ELF-1 (cell line): ENCODE results near the gene ACD.
"Not testable (repeated sequence)": the region's sequence is repeated elsewhere in the genome, so short reads cannot be mapped to it uniquely, and the experiment has no call there.

Source experiments
- DNase-seq: peaks from one replicate; pipeline ENCODE4 v3.0.0-alpha.2; 2016; ENCODE audit warnings: low read depth, low spot score

Gene ACD

DNA sequence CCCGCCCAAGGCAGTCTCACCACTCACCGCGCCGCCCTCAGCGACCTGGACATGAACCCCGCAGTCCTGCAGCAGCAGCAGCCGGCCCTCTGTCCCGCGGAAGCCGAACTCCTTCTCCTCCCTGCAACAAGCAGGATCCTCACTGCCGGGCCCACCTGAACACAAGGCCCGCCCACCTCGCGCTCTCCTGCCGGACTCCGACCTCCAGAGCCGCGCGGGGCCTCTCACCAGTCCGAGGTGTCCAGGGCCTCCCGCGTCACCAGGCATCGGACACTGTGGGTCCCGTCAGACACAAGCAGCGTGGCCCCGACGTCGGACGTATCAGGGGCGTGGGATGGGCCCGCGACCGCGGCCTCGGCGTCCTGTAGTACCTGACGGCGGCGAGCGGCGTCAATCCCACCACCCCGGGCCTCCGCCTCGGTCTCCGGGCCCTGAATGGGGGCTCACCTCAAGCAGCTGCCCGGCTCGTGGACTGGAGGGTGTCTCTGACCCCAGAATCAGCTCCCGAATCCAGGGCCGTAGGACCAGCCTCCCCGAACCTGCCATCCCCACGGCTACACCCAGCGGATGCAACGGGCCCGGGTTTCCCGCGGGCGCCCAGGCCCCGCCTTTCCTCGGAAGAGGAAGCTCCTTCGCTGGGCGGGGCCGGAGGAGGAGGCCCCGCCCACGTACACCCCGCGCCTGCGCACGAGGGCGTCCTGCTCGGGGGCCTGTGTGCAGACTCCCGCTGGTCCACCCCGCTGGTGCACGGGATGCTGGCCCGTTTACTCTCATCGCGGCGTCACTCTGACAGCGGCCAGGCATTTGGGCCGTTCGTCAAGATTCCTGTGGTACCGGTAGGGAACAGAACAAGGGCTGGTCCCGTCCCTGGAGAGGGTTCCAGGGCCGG lies at the start of gene ACD:
Gene ACD, minus strand, starts transcription at position 586 of the 889 bp plus-strand sequence. Its CDS starts 40 bp downstream, at position 546.
- DNase-seq = peak; percentile 95

DNA sequence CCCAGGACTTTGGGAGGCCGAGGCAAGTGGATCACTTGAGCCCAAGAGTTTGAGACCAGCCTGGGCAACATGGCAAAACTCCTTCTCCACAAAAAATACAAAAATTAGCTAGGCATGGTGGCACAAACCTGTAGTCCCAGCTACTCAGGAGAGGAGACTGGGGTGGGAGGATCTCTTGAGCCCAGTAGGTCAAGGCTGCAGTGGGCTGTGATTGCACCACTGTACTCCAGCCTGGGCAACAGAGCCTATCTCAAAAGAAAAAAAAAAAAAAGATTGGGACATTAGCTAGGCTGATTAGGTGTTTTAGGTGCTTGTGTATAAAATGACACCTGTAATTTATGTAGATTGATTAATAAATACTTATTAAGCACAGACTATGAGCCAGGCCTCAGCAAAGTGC lies 49.0 kb upstream of the ACD start:
- no peak for DNase-seq

DNA sequence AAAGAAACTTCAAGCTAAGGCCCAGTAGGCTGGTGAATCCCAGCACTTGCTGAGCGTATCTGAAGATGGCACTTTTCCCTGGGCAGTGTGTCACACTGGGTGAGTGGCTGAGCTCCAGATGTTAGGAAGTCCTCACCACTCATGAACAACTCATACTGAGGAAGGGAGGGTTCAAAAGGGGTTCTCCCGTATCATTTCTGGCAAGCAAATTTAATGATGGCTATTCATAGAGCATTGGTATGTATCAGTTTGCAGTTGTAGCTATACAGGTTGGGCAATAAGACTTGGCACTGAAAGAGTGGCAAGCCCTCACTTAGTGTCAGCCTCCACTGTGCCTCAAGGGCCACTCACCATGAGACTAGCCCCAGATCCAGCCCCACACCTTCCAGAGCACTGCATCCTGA lies 48.3 kb upstream of the ACD start:
- no peak for DNase-seq

DNA sequence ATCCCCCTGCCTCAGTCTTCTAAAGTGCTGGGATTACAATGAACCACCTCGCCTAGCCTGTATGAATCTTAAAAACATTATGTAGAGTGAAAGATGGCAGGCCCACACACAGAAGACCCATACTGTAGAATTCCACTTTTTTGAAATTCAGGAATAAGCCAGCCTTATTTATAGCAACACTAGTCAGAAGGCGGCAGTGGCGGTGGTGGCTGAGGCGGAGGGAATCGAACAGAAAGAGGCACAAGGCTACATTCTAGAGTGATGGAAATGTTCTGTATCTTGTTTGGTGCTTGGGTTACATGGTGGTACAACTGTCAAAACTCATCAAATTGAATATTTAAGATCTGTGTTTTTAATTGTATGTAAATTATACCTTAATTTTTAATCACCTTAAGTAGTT lies 47.7 kb upstream of the ACD start:
- no peak for DNase-seq

DNA sequence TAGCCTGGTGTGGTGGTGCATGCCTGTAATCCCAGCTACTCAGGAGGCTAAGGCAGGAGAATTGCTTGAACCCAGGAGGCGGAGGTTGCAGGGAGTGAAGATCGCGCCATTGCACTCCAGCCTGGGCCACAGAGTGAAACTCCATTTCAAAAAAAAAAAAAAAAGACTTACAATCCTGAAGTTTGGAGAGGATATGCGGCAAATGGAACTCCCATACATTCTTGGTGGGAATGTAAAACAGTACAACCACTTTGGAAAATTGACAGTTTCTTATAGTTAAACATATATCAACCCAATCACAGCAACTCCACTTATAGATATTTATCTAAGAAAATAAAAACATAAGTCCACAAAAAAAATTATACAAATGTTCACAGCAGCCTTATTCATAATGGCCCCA lies 47.1 kb upstream of the ACD start:
- no peak for DNase-seq

DNA sequence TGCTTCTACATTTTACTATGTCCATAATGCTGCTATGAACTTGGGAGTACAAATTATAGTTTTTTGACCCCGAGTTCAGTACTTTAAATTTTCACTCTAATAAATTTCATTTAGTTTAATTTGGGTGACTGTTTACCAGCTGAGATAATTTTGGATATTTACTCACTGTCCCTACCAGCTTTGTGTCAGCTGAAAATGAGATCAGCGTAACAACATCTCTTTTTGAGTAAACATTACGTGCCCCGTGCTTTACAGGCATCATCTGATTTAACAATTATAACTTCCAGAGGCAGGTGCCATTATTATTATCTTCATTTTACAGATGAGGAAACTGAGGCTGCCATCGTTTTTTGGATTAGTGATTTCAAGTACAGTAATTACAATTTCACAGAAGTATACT lies 44.0 kb upstream of the ACD start:
- DNase-seq = no peak

DNA sequence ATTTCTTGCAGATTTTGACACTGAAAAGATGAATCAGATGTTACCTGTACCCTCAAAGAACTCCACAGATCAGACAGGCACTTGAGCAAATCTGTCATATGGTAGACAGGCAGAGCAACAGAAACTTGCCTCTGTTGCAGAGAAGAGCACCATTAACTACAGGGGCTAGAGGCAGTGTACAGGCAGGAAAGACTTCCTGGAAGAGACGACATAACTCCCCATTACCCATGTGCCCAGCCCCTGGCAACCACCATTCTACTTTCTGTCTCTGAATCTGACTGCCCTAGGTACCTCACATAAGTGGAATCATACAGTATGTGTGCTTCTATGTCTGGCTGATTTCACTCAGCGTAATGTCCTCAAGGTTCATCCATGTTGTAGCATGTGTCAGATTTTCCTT lies 43.6 kb upstream of the ACD start:
- DNase-seq = no peak

DNA sequence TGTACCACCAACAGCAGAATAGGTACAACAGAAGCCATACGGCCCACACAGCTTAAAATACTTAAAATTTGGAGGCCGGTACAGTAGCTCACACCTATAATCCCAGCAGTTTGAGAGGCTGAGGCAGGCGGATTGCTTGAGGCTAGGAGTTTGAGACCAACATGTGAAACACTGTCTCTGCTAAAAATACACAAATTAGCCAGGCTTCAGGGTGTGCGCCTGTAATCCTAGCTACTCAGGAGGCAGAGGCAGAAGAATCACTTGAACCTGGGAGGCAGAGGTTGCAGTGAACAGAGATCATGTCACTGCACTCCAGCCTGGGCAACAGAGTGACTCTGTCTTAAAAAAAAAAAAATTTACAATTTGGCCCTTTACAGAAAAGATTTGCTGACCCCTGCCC lies 42.1 kb upstream of the ACD start:
- peak; percentile 6 for DNase-seq

DNA sequence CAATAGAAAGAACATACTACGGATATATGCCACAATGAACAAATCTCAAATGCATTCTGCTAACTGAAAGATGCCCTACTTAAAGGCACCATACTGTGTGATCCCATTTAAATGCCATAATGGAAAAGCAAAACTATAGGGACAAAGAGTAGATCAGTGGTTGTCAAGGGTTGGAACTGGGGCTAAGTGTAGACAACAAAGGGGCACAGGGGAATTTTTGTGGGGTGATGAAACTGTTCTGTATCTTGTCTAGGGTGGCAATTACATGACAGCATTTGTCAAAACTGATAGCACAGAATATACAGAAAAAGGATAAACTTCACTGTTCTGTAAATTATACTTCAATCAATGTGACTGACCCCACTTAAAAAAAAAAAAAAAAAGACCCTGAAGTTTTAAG lies 41.4 kb upstream of the ACD start:
- DNase-seq = no peak

DNA sequence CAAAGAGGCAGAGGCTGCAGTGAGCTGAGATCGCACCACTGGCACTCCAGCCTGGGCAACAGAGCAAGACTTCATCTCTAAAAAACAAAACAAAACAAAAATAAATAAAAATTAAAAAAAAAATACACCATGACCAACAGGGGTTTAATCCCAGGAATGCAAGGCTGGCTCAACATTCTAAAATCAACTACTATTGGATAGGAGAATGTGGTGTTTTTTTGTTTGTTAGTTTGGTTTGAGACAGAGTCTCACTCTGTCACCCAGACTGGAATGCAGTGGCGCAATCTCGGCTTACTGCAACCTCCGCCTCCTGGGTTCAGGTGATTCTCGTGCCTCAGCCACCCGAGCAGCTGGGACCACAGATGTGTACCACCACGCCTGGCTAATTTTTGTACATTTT lies 39.2 kb upstream of the ACD start:
- DNase-seq = no peak

DNA sequence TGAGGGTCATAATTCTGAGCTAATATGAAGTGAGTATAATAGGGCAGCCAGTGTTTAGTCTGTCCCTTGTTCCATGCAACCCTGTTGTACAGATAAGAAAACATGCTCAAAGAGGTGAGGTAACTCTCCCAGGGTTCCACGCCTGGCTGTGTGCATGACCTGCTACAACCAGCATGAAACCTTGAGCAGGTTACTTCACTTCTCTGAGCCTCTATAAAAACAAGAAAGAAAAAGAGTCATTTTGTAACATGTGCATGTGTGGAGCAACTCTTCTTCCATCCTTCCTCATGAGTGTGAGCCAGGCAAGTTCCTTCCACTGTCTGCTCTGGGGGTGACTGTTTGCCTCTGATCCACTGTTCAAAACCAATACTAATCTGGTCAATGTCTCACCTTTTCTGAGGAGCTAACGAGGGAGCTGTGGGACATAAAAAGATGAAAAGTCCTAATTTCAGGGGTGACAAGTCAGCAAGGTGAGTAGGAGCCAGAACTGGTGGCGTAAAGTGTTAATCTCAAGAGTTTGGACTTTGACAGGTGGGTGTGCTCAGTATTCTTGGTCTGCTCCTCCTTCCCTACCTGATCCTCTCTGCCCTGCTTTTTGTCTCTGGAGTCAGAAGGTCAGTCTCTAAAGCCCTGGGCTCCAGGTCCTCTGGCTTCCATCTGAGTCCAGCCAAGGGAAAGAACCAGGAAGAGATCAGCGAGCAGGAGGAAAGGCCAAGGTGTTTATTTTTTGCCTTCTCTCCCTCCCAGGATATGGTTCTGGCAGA lies 37.5 kb upstream of the ACD start:
- DNase-seq = no peak

DNA sequence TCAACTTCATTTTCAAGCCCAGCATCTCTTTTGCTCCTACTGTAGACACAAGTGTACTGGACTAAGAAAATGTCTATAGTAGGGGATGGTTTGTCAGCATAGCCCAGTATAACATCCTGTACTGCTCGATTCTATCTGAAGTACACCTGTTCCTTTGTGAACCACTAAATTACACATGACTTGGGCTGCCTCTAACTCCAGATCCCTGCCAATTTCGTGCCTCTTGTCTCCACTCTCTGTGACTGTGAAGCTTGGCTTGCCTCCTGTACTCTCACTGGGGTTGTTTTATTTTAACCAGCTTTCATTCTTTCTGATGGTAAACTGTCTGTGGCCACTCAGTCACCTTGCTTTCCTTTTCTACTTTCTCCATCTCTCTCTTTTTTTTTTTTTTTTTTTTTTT lies 34.6 kb upstream of the ACD start:
- DNase-seq = no peak

DNA sequence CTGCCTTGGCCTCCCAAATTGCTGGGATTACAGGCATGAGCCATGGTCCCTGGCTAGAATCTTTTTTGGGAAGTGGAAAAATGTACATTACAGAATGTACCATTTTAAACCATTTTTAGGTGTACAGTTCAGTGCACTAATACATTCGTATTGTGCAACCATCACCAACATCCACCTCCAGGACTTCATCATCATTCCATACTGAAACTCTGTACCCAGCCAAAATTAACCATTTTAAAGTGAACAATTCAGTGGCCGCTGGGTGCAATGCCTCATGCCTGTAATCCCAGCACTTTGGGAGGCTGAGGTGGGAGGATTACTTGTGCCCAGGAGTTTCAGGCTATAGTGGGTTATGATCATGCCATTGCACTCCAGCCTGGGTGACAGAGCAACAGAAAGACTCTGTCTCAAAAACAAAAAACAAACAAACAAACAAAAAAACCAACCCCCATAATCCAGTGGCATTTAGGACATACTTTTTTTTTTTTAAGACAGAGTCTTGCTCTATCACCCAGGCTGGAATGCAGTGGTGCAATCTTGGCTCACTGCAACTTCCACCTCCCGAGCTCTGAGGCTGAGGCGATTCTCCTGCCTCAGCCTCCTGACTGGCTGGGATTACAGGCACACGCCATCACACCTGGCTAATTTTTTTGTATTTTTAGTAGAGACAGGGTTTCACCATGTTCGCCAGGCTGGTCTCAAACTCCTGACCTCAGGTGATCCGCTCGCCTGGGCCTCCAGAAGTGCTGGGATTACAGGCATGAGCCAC lies 33.6 kb upstream of the ACD start:
- DNase-seq = not testable (repeated sequence)

DNA sequence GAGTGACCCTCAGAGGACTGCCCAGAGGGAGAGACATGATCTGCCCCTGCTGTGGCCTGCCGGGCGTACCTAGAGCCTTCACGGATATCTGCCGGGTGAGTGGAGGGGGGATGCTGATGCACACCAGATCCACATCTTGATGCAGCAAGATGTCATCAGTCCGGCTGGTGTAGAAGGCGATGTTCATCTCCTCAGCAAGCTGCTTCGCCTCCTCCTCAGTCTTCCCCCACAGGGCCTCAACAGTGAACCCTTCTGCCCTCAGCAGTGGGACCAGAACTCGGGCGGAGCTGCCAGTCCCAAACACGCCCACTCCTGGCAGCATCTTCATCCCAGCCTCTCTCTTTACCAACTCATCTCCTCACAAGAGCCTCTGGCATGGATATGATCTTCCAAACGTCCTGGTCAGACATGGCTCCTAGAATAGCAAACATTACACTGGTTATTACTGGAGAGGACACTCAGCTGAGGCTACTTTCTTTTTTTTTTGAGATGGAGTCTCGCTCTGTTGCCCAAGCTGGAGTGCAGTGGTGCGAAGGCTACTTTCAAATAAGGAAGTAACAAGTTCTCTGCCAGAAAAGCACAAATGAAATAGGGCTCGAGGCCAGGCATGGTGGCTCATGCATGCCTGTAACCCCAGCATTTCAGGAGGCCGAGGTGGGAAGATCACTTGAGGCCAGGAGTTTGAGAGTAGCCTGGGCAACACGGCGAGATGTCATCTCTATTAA lies 25.5 kb upstream of the ACD start:
- DNase-seq = no peak

DNA sequence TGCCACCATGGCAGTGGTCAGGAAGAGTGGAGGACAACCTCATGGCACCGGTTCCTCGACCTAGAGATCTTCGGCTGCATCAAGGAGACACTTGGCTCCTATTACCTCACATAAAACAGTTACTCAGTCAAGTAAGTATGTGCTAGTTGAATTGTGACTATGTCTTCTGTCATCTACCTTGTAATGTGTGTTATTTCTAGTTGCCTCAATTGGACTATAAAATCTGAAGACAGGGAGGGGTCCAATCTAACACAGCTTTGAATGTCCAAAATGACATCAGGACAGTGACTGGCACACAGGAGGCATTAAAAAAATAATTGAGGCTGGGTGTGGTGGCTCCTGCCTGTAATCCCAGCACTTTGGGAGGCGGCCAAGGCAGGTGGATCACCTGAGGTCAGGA lies 23.7 kb upstream of the ACD start:
- DNase-seq = no peak

DNA sequence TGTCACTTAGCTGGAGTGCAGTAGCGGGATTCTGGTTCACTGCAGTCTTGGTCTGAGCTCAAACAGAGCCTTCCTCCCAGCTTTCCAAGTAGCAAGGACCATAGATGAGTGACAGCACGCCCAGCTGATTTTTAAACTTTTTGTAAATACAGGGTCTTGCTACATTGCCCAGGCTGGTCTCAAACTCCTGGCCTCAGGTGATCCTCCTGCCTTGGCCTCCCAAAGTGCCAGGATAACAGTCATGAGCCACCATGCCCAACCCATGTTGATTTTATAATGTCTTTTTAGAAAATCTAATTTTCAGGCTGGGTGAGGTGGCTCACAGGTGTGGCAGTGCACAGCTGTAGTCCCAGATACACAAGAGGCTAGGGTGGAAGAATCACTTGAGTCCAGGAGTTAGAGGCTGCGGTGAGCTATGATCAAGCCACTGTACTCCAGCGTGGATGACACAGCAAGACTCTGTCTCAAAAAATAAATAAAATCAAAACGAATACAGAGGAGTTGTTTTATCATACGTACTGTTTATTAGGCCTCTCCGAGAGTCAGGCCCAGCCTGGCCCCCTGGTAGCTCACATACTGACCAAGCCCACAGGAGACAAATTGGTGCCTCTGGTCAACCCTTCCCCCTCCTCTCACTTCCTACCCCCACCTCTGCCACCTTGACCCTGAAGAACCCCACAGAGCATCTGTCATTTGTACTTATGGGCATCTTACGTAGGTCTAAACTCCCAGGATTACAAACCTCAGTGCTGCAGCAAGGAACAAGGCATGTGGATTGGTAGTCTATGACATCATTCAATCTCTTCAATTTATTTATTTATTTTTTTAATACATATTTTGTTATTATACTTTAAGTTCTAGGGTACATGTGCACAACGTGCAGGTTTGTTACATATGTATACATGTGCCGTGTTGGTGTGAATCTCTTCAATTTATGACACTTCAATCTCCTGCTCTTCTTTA lies 20.2 kb upstream of the ACD start:
- DNase-seq = no peak

DNA sequence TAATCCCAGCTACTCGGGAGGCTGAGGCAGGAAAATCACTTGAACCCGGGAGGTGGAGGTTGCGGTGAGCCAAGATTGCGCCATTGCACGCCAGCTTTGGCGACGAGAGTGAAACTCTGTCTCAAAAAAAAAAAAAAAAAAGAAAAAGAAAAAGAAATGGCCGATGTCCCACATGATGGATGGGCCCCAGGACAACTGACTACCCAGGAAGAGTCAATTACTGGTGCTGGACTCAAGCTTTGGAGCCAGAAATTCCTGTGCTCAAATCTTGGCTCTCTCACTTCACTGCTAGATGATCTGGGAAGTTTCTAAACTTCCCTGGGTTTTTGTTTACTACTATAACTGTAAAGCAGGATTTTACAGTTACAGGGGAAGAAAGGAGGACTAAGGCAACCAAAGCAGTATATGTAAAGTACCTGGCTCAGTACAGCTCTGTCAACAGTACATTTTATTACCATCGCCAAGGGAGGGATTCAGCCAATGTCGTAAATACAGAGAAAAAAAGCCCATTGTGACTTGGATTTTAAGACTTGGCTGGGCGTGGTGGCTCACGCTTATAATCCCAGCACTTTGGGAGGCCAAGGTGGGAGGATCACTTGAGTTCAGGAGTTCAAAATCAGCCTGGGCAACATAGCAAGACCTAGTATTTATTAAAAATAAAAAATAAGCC lies 18.4 kb upstream of the ACD start:
- DNase-seq = no peak

DNA sequence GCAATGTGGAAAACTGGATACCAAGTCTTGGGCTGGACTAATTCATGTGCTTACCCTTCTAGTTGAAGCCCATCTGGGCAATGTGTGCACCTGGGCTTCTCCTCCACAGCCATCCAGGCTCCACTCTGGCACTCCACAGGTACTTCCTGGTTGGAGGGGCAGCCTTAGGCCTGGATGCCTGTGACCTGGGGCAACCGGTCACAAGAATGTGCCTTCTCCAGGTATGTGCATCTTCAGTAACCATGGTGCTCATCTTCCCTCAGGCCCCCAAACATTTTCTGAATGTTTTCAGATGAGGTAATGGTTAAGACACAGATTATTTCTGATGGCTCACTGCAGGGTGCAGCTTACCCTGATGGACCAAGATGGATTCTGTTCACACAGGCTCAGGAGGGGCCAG lies 17.7 kb upstream of the ACD start:
- peak; percentile 84 for DNase-seq

DNA sequence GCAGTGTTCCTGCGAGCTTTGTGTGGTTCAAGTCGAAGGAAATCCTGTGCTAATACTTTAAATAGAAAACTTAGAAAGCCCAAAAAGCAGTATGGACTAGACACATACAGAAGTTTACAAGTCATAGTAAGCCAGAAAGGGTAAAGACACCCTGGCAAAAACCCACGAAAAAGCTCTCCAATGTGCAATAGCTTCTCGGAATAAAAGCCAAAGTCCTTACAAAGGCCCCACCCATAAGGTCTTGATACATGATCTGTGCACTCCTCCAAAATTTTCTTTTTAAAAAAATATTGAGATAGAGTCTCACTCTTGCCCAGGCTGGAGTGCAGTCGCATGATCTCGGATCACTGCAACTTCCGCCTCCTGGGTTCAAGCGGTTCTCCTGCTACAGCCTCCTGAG lies 16.9 kb upstream of the ACD start:
- DNase-seq = no peak

DNA sequence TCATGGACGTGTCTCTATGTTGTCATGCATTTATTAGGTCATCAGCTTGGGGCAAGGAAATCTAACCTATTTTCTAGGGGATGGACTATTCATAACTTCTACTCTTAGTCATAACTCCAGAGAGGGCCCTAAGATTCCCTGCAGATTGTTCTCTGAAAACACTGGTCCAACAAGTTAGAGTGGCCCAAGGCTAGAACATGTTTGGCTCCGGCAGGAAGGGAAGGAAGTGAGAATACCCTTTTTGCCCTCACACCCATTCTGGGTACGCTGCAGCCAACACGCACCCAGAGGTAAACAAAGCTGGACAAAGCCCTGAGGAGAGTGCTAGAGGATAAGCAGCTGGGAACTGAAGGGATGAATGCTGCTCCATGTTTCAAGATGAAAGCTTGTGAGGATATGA lies 16.5 kb upstream of the ACD start:
- DNase-seq = no peak
